ENCODE data around the gene JUND. TPM values are rescaled to one million over a fixed set of nuclear protein-coding genes. Genes with fewer than 3 reads are reported as not detected.

Gene JUND
- total and polyA plus RNA-seq, 2 of the 8 experiments (the other 6 are each of a cell fraction or from before 2014, with no cell fraction given), result 54.0 to 77.5 TPM

DNA sequence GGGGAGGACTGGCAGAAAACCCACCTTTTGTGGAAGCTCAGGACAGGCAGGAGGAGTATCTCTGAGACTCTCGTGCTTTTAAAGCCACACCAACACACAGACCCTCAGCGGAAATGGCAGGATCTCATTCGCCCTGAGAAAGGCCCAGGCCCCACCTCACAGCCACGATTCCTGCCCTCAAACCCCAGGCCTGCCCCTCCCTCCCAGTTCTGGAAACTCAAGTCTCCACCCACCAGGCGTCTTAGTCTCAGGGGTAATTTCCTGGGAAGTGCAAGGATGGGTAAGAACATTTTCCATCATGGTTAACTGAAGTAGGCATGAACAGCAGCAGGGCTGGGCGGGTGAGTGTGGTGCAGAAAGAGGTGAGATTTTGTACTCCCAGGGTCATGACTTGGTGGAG lies 47.2 kb downstream of the JUND start:
- Histone ChIP-seq H3K4me1 (replicated peaks in 1 of 4; ENCODE audit: control insufficient read depth in 3 of 4, insufficient read depth in 4 of 4, low read length in 3 of 4) (peaks cover 6 to 20% (median 14%) of the 10 kb centered on the region in 4 experiments), H4K8ac (ENCODE audit: extremely low read depth, insufficient read depth, low read length) (no peak overlapping the region), H2BK120ac (replicated peaks; ENCODE audit: low read depth, low read length) (no peak overlapping the region), H3K9me3 (ENCODE audit: insufficient read depth in 2 of 2, low read depth in 1 of 2, low read length in 1 of 2) (no peaks in the 10 kb centered on the region), H3K23ac (ENCODE audit: insufficient read length) (no peak overlapping the region), H3K79me1 (ENCODE audit: low read depth, low read length) (no peaks in the 10 kb centered on the region), H3K14ac (ENCODE audit: insufficient read length) (no peak overlapping the region), H4K5ac (ENCODE audit: insufficient read length, low read depth, low read length) (no peak overlapping the region), H3K27ac (ENCODE audit: low read depth, low read length) (no peak overlapping the region), H3K18ac (ENCODE audit: extremely low read depth, low read length) (no peak overlapping the region), H2BK20ac (ENCODE audit: low read length) (no peak overlapping the region), H3K23me2 (ENCODE audit: low read depth, low read length) (peaks cover 7% of the 10 kb centered on the region), H3K27me3 (replicated peaks in 1 of 4; ENCODE audit: control insufficient read depth in 3 of 4, extremely low read depth in 1 of 4, insufficient read depth in 3 of 4, low read length in 3 of 4) (no peaks in the 10 kb centered on the region; a peak in 1 of 7 replicates), H2BK15ac (ENCODE audit: low read length) (no peak overlapping the region), H3K79me2 (ENCODE audit: control insufficient read depth in 1 of 2, insufficient read depth in 2 of 2, low read length in 2 of 2) (no peaks in the 10 kb centered on the region), H3K36me3 (ENCODE audit: control insufficient read depth in 2 of 4, insufficient read depth in 4 of 4, low read length in 3 of 4) (no peaks in the 10 kb centered on the region), H3K56ac (replicated peaks; ENCODE audit: insufficient read length, low read depth, low read length) (no peak overlapping the region), H4K91ac (replicated peaks; ENCODE audit: insufficient read length, low read length) (no peak overlapping the region), H2BK5ac (ENCODE audit: low read depth, low read length) (no peak overlapping the region), H4K20me1 (replicated peaks in 1 of 2; ENCODE audit: control insufficient read depth in 1 of 2, insufficient read depth in 2 of 2, low read length in 2 of 2) (no peaks in the 10 kb centered on the region), H2AK5ac (ENCODE audit: low read depth, low read length) (no peak overlapping the region), H3K4me2 (ENCODE audit: insufficient read depth in 1 of 2, low read depth in 2 of 2, low read length in 2 of 2) (no peak overlapping the region), H2BK12ac (ENCODE audit: low read depth, low read length) (no peak overlapping the region), H3K4me3 (ENCODE audit: extremely low read depth in 1 of 4, insufficient read depth in 2 of 4, low read depth in 3 of 4, low read length in 4 of 4) (no peak overlapping the region), H3K4ac (replicated peaks; ENCODE audit: insufficient read length, low read depth, low read length) (no peak overlapping the region), H2AFZ (ENCODE audit: low read length) (no peak overlapping the region), H3K9ac (replicated peaks in 1 of 4; ENCODE audit: extremely low read depth in 1 of 4, low read depth in 3 of 4, low read length in 3 of 4) (no peak overlapping the region)
- ChIA-PET CTCF (ENCODE audit: partially characterized antibody) (interaction anchor here (0.6 to 10.1 kb wide), 10 partner anchors 11 to 1880 kb away, joined by 3 to 140 read pairs (median 9); partner anchors contain the start of gene MPV17L2), POLR2A (ENCODE audit: partially characterized antibody) (interaction anchor here (1.4 to 4.4 kb wide), 7 partner anchors 9 to 47 kb away, joined by 5 to 43 read pairs (median 6); partner anchors contain the start of gene JUND)
- WGBS, 2 experiments (ENCODE audit: extremely low coverage in 1 of 2, insufficient coverage in 1 of 2, insufficient read length in 1 of 2, insufficient replicate concordance in 2 of 2, low coverage in 1 of 2, low lambda C conversion rate in 2 of 2, missing lambda C conversion rate in 1 of 2), result 49% methylated on average over 6 of the region's 6 CpGs; no CpG with 5 or more reads in 1 of the 2 experiments
- no peak for FAIRE-seq
- no peak for DNase-seq (ENCODE audit: low read depth in 1 of 2, low spot score in 2 of 2)
- TF ChIP-seq RXRA (IDR thresholded peaks at IDR 0.05; ENCODE audit: insufficient read depth, low read depth, low read length) (no peak), PHF8 (conservative IDR thresholded peaks at IDR 0.05; ENCODE audit: low read depth, low read length) (no peak), YY1 (IDR thresholded peaks at IDR 0.05; ENCODE audit: low read depth, low read length) (no peak), TEAD4 (IDR thresholded peaks at IDR 0.05; ENCODE audit: low read depth, low read length) (no peak), CEBPB (IDR thresholded peaks at IDR 0.05; ENCODE audit: low read depth, low read length) (no peak), NRF1 (IDR thresholded peaks at IDR 0.05; ENCODE audit: low read depth, low read length) (no peak), RFX5 (IDR thresholded peaks at IDR 0.05; ENCODE audit: borderline replicate concordance, low read depth, low read length) (no peak), KDM4A (IDR thresholded peaks at IDR 0.05; ENCODE audit: low read depth, low read length, severe bottlenecking) (no peak), GABPA (IDR thresholded peaks at IDR 0.05; ENCODE audit: borderline replicate concordance, insufficient read depth, low read length) (no peak), RNF2 (IDR thresholded peaks at IDR 0.05; ENCODE audit: borderline replicate concordance, low read depth, low read length, missing control alignments, poor library complexity, severe bottlenecking) (no peak)
- TF ChIP-seq, protein P1, sequence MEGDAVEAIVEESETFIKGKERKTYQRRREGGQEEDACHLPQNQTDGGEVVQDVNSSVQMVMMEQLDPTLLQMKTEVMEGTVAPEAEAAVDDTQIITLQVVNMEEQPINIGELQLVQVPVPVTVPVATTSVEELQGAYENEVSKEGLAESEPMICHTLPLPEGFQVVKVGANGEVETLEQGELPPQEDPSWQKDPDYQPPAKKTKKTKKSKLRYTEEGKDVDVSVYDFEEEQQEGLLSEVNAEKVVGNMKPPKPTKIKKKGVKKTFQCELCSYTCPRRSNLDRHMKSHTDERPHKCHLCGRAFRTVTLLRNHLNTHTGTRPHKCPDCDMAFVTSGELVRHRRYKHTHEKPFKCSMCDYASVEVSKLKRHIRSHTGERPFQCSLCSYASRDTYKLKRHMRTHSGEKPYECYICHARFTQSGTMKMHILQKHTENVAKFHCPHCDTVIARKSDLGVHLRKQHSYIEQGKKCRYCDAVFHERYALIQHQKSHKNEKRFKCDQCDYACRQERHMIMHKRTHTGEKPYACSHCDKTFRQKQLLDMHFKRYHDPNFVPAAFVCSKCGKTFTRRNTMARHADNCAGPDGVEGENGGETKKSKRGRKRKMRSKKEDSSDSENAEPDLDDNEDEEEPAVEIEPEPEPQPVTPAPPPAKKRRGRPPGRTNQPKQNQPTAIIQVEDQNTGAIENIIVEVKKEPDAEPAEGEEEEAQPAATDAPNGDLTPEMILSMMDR (IDR thresholded peaks at IDR 0.05; ENCODE audit: control extremely low read depth in 1 of 3, insufficient read depth in 1 of 3, low read depth in 1 of 3, low read length in 3 of 3), result no peak

Measured in H1 (cell line).